BLaER1 (cell line): Measurements from ENCODE around the gene NME8.

Source experiments
- H3K27ac ChIP-seq: shearing (Covaris generic); formaldehyde crosslinking; 2 replicates; pipeline ENCODE4 v1.8.1; 2022
- H3K27me3 ChIP-seq: shearing (Covaris generic); formaldehyde crosslinking; 2 replicates; pipeline ENCODE4 v1.8.1; 2022
- H3K36me3 ChIP-seq: shearing (Covaris generic); formaldehyde crosslinking; 2 replicates; pipeline ENCODE4 v1.8.1; 2022
- H3K4me1 ChIP-seq: shearing (Covaris generic); formaldehyde crosslinking; 2 replicates; pipeline ENCODE4 v1.8.1; 2022
- H3K4me2 ChIP-seq: shearing (Covaris generic); formaldehyde crosslinking; 2 replicates; pipeline ENCODE4 v1.8.1; 2022
- H3K4me3 ChIP-seq: shearing (Covaris generic); formaldehyde crosslinking; 2 replicates; pipeline ENCODE4 v1.8.1; 2022
- H3K9ac ChIP-seq: shearing (Covaris generic); formaldehyde crosslinking; 2 replicates; pipeline ENCODE4 v1.8.1; 2022
- H3K9me3 ChIP-seq: shearing (Covaris generic); formaldehyde crosslinking; 2 replicates; pipeline ENCODE4 v1.8.1; 2022
- H4K20me1 ChIP-seq: shearing (Covaris generic); formaldehyde crosslinking; 2 replicates; pipeline ENCODE4 v1.8.1; 2022
- Cebpa-rat ChIP-seq: shearing (Covaris generic); IDR thresholded peaks from 2 replicates; pipeline ENCODE4 v1.8.1; 2022

The NME8 gene

DNA sequence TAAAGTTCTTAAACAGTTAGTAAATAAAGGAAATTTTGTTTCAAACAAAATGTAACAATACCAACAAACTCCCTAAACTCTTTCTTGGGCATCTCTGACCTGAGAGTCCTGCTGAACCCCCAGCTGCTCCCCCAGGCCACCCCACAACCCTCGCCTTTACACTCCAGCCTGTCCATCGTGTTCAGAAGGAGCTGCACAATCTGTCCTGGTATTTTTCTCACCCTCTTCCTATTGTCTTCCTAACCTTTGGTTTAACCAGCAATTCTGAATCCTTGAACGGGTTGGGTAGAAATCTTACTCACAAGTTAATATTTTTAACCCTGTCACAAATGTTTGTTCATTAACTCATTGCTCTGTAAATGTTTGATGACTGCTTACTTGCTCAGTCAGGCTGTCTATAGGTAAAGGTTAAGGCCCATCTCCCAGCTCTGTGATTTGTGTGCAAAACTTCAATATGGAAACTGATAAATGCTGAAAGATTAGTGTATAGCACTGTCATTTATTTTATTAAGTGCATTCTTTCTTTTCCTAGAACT lies 51.4 kb downstream of the NME8 start:
- Histone ChIP-seq H4K20me1 (no peaks in the 10 kb centered on the region), H3K9ac (no peak overlapping the region), H3K9me3 (no peaks in the 10 kb centered on the region), H3K4me3 (no peak overlapping the region), H3K4me2 (no peak overlapping the region), H3K4me1 (no peaks in the 10 kb centered on the region), H3K27ac (no peak overlapping the region), H3K27me3 (no peaks in the 10 kb centered on the region), H3K36me3 (no peaks in the 10 kb centered on the region)
- no peak for TF ChIP-seq Cebpa-rat

DNA sequence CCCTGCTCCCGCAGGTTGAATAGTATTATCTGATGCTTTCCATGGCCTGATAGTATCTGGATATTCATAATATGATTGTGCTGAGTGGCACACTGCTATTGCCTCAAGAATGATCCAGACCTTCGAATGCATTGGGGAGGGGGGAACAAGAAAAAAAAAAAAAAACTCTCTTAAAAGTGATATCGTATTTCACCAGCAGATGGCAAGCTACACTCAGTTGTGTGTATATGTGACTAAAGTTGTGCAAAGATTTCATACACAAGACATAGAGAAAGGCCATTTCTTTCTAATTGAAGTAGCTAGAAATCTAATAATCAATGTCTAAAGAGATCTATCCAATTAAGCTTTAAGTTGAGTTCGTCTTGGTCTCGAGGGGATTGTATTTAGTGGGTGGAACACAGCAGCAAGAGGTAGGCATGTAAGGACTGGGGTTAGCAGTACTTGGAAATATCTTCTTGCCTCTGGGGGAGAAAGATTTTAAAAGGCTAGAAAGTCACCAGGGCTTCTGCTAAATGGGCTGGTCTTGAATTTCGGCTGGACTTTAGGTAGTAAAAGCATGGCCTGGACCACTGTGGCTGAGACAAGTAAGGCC lies 52.9 kb downstream of the NME8 start:
- H3K4me1 ChIP-seq: no peaks in the 10 kb centered on the region
- H3K4me2 ChIP-seq: no peak overlapping the region
- H4K20me1 ChIP-seq: no peaks in the 10 kb centered on the region
- no peak for TF ChIP-seq Cebpa-rat
- H3K36me3 ChIP-seq: no peaks in the 10 kb centered on the region
- H3K27me3 ChIP-seq: no peaks in the 10 kb centered on the region
- H3K27ac ChIP-seq: no peak overlapping the region
- no peak overlapping the region for H3K9ac ChIP-seq
- no peaks in the 10 kb centered on the region for H3K9me3 ChIP-seq
- no peak overlapping the region for H3K4me3 ChIP-seq

DNA sequence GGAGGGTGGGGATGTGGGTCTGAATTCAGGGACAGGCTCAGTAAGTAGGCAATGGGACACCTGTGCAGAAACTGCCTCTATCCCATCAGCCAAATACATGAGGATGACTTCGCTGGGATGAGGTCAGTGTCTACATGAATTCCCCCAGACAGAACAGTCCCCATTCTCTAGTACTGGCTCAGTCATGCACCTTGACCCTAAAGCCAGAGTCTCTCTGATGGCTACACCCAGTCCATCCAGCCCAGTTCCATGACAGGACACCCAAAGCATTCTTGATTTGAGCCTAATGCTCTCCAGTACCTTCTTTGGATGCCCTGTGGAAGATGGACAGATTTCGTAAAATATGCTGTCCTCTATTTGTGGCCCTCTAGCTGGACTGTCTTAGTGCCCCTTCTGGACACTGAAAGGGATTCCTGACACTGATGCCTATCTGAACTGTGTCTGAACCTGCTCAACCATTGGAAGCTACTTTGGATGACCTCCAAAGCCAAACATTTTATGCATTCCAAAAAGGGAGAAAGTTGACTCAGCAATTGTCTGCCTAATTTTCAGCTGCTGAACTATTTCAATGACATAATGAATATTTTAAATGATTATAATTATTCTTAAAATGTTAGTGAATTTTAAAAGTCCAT lies 53.6 kb downstream of the NME8 start:
- Histone ChIP-seq H3K4me1 (no peaks in the 10 kb centered on the region), H3K27ac (no peak overlapping the region), H3K4me3 (no peak overlapping the region), H3K9me3 (no peaks in the 10 kb centered on the region), H3K27me3 (no peaks in the 10 kb centered on the region), H3K36me3 (no peaks in the 10 kb centered on the region), H3K9ac (no peak overlapping the region), H3K4me2 (no peak overlapping the region), H4K20me1 (no peaks in the 10 kb centered on the region)
- TF ChIP-seq Cebpa-rat: no peak

DNA sequence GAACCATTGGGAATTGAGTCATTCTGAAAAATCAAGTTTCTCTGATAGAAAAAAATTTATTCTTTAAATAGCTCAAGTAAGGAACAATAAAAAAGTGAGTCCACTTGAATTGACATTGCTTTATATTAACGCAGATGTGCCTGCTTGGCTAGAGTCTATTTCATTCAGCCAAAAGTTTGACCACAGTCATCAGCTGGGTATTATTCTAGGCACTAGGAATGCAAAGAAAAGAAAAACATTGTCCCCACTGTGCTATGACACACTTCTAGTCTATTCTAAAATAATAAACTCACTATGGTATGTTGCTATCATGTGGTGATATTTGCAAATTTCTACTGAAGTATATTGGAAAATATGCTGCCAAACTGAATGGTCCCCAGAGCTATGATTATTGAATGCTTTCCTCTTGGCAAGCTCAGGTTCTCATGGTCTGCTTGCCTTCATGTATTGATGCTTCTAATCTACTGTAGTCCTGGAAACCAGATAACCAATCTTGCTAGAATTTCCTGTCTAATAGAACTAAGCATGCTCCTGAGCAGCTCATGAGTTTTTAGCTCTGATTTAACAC lies 59.9 kb downstream of the NME8 start:
- H3K4me2 ChIP-seq: no peak overlapping the region
- H3K4me3 ChIP-seq: no peak overlapping the region
- no peaks in the 10 kb centered on the region for H3K9me3 ChIP-seq
- no peak overlapping the region for H3K27ac ChIP-seq
- no peaks in the 10 kb centered on the region for H4K20me1 ChIP-seq
- H3K9ac ChIP-seq: no peak overlapping the region
- H3K36me3 ChIP-seq: no peaks in the 10 kb centered on the region
- no peak for TF ChIP-seq Cebpa-rat
- H3K4me1 ChIP-seq: no peaks in the 10 kb centered on the region
- H3K27me3 ChIP-seq: no peaks in the 10 kb centered on the region

DNA sequence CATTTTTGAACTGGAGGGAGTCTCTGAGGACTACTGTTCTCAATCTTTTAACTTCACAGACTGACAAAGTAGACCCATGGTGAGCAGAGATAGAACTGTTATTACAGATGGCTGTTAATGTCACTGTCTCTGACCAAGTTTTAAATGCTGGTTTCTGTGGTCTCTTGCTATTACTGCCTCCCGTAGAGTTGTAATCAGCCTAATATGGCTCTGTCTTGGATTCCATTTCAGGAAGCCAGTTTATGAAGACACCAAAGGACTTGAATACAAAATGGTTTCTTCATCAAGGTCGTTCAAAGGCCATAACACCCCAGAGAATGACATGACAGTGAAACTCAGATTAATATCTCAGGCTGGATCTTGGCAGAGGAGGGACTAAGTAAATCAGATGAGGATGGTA lies 64.4 kb downstream of the NME8 start:
- Histone ChIP-seq H3K9me3 (no peaks in the 10 kb centered on the region), H3K9ac (no peak overlapping the region), H3K4me3 (no peak overlapping the region), H3K27ac (no peak overlapping the region), H4K20me1 (peaks cover 12% of the 10 kb centered on the region; the same call in 1 of the 2 replicates), H3K4me1 (peaks cover 18% of the 10 kb centered on the region), H3K36me3 (no peaks in the 10 kb centered on the region), H3K4me2 (no peak overlapping the region), H3K27me3 (peaks cover 27% of the 10 kb centered on the region)
- no peak for TF ChIP-seq Cebpa-rat

DNA sequence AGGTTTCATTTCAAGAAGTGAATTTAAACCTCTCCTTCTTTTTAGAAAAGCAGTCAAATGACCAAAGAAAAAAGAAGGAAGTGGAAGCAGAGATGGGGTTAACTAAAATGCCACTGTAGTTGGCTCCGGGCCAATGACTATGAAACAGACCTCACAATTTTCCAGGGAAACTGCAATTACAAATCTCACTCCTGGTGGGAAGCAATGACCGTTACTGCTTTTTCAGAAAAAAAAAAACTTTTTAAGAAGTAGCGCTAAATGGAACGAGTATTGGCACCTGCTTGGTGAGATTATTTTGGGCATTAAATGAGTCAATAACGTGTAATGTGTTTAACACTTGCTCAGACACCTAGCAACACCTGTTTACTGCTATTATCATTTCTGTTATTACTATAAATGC lies 67.0 kb downstream of the NME8 start:
- no peaks in the 10 kb centered on the region for H3K36me3 ChIP-seq
- peaks cover 32% of the 10 kb centered on the region for H3K27me3 ChIP-seq
- peaks cover 12% of the 10 kb centered on the region; the same call in 1 of the 2 replicates for H4K20me1 ChIP-seq
- no peak overlapping the region for H3K4me2 ChIP-seq
- H3K4me1 ChIP-seq: peaks cover 24% of the 10 kb centered on the region
- no peak overlapping the region for H3K9ac ChIP-seq
- no peak overlapping the region for H3K27ac ChIP-seq
- no peaks in the 10 kb centered on the region for H3K9me3 ChIP-seq
- TF ChIP-seq Cebpa-rat: no peak
- no peak overlapping the region for H3K4me3 ChIP-seq

DNA sequence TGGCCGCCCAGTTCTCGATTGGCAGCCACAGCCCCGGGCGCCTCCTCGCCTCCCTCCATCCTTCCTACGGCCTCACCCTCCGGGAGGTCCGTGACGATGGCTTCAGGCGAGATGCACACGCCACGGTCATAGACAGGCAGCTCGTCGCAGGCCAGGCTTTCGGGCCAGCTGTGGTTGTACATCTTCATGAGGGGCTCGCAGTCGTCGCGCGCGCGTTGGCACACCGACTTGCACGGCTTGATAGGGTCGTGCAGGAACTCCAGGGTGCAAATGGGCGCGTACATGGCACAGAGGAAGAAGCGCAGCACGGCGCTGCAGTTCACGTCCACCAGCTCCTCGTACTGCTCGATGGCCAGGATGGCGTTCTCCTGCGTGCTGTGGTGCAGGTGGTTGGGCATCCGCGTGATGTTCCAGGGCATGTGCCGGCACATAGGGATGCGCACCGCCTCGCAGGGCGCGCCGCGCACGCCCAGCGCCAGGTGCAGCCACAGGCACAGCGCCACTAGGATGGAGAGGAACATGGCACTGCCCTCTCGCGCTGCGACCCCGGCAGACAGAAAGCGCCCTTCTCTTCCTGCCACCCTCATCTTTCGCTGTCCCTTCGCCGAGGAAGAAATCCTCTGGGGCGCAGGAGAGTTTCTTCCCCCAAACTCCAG lies 67.7 kb downstream of the NME8 start:
- no peak overlapping the region for H3K27ac ChIP-seq
- no peaks in the 10 kb centered on the region for H3K36me3 ChIP-seq
- peaks cover 12% of the 10 kb centered on the region; the same call in 1 of the 2 replicates for H4K20me1 ChIP-seq
- TF ChIP-seq Cebpa-rat: no peak
- peak overlapping the region; percentile 94 for H3K4me2 ChIP-seq
- H3K9me3 ChIP-seq: no peaks in the 10 kb centered on the region
- H3K4me1 ChIP-seq: peaks cover 24% of the 10 kb centered on the region
- H3K4me3 ChIP-seq: peak overlapping the region; percentile 68
- peaks cover 32% of the 10 kb centered on the region for H3K27me3 ChIP-seq
- peak overlapping the region; percentile 36; the same call in 1 of the 2 replicates for H3K9ac ChIP-seq

DNA sequence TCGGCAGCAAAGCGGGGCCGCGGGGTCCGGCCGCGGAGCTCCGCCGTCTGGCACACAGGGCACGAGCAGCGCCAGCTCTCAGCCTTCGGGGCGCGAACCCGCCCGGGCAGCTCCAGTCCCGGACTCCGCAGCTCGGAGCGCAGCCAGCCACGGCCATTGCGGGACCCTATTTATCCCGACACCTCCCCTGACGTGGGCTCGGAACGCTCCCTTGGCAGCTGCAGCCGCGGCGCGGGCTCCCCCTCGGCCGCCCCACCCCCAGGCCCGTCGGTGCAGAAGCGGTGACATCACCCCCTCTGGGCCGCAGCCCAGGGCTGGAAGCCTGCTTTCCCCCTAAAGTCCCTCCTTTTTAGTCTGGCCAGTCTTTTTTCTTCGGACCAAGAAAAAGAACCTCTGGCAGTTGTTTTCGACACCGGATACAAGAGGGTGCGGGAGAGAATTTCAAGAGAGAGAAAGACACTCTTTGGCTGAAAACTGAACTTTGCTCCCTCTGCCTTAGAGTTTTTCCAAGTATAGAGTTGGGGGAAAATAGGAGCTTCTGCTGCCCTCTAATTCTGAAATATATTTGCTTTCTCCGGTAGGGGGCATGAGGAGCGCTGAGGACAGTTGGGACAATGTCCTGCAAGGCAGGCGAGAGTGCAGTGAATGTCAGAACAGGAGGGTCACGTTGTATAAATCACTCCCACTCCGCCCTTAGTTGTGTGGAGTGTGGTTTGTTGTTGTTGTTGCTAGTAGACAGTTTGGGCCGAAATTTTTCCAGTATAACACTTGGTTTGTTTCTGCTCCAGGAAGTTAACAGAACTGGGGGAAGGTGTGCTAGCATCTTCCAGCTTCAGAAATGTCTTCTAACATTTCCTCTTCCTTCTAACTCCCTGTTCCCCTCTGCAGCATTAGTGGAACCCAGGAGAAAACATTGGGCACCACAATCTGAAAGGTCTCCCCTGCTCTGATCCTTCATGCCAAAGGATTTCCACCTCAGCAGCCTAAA lies 68.6 kb downstream of the NME8 start, which contains the start of gene SFRP4:
TSS of gene SFRP4 (minus strand) at position 145 of the 988 bp plus-strand sequence. CDS start 280 bp downstream, outside the sequence.
- Histone ChIP-seq H3K27ac (no peak within 1 kb of the TSS), H3K4me2 (peak within 1 kb of the TSS; percentile 94), H3K4me1 (peaks cover 30% of the 10 kb centered on the region), H3K27me3 (peaks cover 32% of the 10 kb centered on the region), H3K4me3 (peak within 1 kb of the TSS; percentile 68), H3K9me3 (no peaks in the 10 kb centered on the region), H3K36me3 (no peaks in the 10 kb centered on the region), H4K20me1 (peaks cover 17% of the 10 kb centered on the region), H3K9ac (peak within 1 kb of the TSS; percentile 36; the same call in 1 of the 2 replicates)
- TF ChIP-seq Cebpa-rat: no peak

DNA sequence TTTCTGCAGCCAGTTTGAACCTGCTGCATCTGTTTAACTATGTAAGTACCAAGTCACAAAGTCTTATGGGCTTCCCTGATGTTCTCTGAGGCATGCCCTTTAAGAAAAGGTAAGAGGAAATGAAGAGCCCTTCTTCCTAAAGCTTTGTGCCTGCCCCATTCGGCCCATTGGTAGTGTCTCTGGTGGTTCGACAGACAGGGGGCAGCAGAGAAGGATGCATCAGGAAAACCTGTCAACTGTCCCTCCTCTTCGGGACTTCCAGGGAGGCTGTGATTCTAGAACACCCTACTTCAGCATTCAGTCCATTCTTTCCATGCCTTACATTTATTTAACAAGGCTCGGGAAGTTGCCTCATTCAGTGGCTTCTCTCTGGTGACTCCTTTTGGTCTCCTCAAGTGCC lies 70.1 kb downstream of the NME8 start:
- peaks cover 30% of the 10 kb centered on the region for H4K20me1 ChIP-seq
- peaks cover 32% of the 10 kb centered on the region for H3K27me3 ChIP-seq
- H3K4me3 ChIP-seq: no peak overlapping the region
- H3K9me3 ChIP-seq: 0 out of 2 replicates have a peak, but pooled peaks cover 4% of the 10 kb centered on the region
- no peak overlapping the region for H3K4me2 ChIP-seq
- H3K9ac ChIP-seq: no peak overlapping the region
- H3K4me1 ChIP-seq: peaks cover 40% of the 10 kb centered on the region
- H3K27ac ChIP-seq: no peak overlapping the region
- no peak for TF ChIP-seq Cebpa-rat
- peaks cover 7% of the 10 kb centered on the region for H3K36me3 ChIP-seq
